H9 (cell line): ENCODE measurements around the gene IQSEC1. TPM values are rescaled to one million over a fixed set of nuclear protein-coding genes. Genes with fewer than 3 reads are reported as not detected.

Source experiments
- DNase-seq: peaks from one replicate; pipeline ENCODE4 v3.0.0-alpha.2; 2017
- H2AFZ ChIP-seq: one replicate; pipeline ENCODE4 v1.6.1; 2013; ENCODE audit warnings: mild to moderate bottlenecking, low read length, control low read depth, moderate library complexity
- H2AK5ac ChIP-seq: 2 replicates; pipeline ENCODE4 v1.6.1; 2013; ENCODE audit warnings: low read length, control low read depth, mixed read lengths; ENCODE audit not compliant: insufficient read length
- H2BK120ac ChIP-seq: one replicate; pipeline ENCODE4 v1.6.1; 2013; ENCODE audit warnings: low read depth, mild to moderate bottlenecking, low read length, control low read depth, inconsistent platforms; ENCODE audit not compliant: poor library complexity, severe bottlenecking
- H2BK12ac ChIP-seq: 2 replicates; pipeline ENCODE4 v1.6.1; 2013; ENCODE audit warnings: low read length, control low read depth, mixed read lengths, low read depth; ENCODE audit not compliant: insufficient read length
- H2BK15ac ChIP-seq: 2 replicates; pipeline ENCODE4 v1.6.1; 2013; ENCODE audit warnings: low read depth, low read length, control low read depth
- H2BK20ac ChIP-seq: one replicate; pipeline ENCODE4 v1.6.1; 2013; ENCODE audit warnings: low read depth, mild to moderate bottlenecking, low read length, control low read depth, inconsistent platforms; ENCODE audit not compliant: poor library complexity, severe bottlenecking
- H2BK5ac ChIP-seq: 2 replicates; pipeline ENCODE4 v1.6.1; 2013; ENCODE audit warnings: low read length, control low read depth, mixed read lengths; ENCODE audit not compliant: insufficient read length
- H3K14ac ChIP-seq: 2 replicates; pipeline ENCODE4 v1.6.1; 2013; ENCODE audit warnings: low read length, control low read depth; ENCODE audit not compliant: insufficient read depth
- H3K18ac ChIP-seq: 2 replicates; pipeline ENCODE4 v1.6.1; 2013; ENCODE audit warnings: low read depth, mild to moderate bottlenecking, mixed read lengths, low read length, control low read depth; ENCODE audit not compliant: insufficient read length
- H3K23ac ChIP-seq: 2 replicates; pipeline ENCODE4 v1.6.1; 2013; ENCODE audit warnings: low read length, control low read depth, mixed read lengths, low read depth; ENCODE audit not compliant: insufficient read length
- H3K23me2 ChIP-seq: 2 replicates; pipeline ENCODE4 v1.6.1; 2013; ENCODE audit warnings: low read depth, mild to moderate bottlenecking, mixed read lengths, low read length, control low read depth; ENCODE audit not compliant: insufficient read length, poor library complexity, severe bottlenecking
- H3K27ac ChIP-seq: 2 replicates; pipeline ENCODE4 v1.5.1; 2013; ENCODE audit warnings: low read length, control low read depth, mixed read lengths, low read depth; ENCODE audit not compliant: insufficient read length
- H3K27me3 ChIP-seq: 2 replicates; pipeline ENCODE4 v1.6.1; 2013; ENCODE audit warnings: low read length, control low read depth, inconsistent platforms; ENCODE audit not compliant: insufficient read depth
- H3K4ac ChIP-seq: 2 replicates; pipeline ENCODE4 v1.6.1; 2013; ENCODE audit warnings: low read depth, mild to moderate bottlenecking, control low read depth, inconsistent platforms, low read length, moderate library complexity
- H3K4me1 ChIP-seq: 2 replicates; pipeline ENCODE4 v1.6.1; 2013; ENCODE audit warnings: low read length, control low read depth, inconsistent platforms; ENCODE audit not compliant: insufficient read depth
- H3K4me2 ChIP-seq: 2 replicates; pipeline ENCODE4 v1.6.1; 2013; ENCODE audit warnings: low read length, control low read depth, mixed read lengths; ENCODE audit not compliant: insufficient read length, insufficient read depth
- H3K56ac ChIP-seq: 2 replicates; pipeline ENCODE4 v1.6.1; 2013; ENCODE audit warnings: low read depth, mild to moderate bottlenecking, mixed read lengths, low read length, control low read depth; ENCODE audit not compliant: insufficient read length
- H3K79me1 ChIP-seq: 2 replicates; pipeline ENCODE4 v1.6.1; 2013; ENCODE audit warnings: low read depth, mild to moderate bottlenecking, moderate library complexity, low read length, control low read depth, inconsistent platforms; ENCODE audit not compliant: insufficient read depth, poor library complexity, severe bottlenecking
- H3K79me2 ChIP-seq: 2 replicates; pipeline ENCODE4 v1.6.1; 2013; ENCODE audit warnings: low read length, control low read depth, inconsistent platforms; ENCODE audit not compliant: insufficient read depth
- H3K9ac ChIP-seq: 2 replicates; pipeline ENCODE4 v1.6.1; 2013; ENCODE audit warnings: low read length, control low read depth, mixed read lengths; ENCODE audit not compliant: insufficient read length; ENCODE audit errors: extremely low read depth
- H3K9me3 ChIP-seq: one replicate; pipeline ENCODE4 v1.6.1; 2013; ENCODE audit warnings: low read depth, low read length, inconsistent platforms; ENCODE audit not compliant: control insufficient read depth
- H3T11ph ChIP-seq: one replicate; pipeline ENCODE4 v1.6.1; 2013; ENCODE audit warnings: mild to moderate bottlenecking, low read length, control low read depth, inconsistent platforms
- H4K20me1 ChIP-seq: one replicate; pipeline ENCODE4 v1.6.1; 2013; ENCODE audit not compliant: control insufficient read depth, insufficient read length, insufficient read depth
- H4K5ac ChIP-seq: 2 replicates; pipeline ENCODE4 v1.6.1; 2013; ENCODE audit warnings: low read depth, mild to moderate bottlenecking, mixed read lengths, low read length, control low read depth; ENCODE audit not compliant: insufficient read length
- H4K8ac ChIP-seq: replicated peaks from 2 replicates; pipeline ENCODE4 v1.6.1; 2013; ENCODE audit warnings: low read length, control low read depth, mixed read lengths, low read depth; ENCODE audit not compliant: insufficient read length
- H4K91ac ChIP-seq: 2 replicates; pipeline ENCODE4 v1.6.1; 2013; ENCODE audit warnings: low read depth, mild to moderate bottlenecking, moderate library complexity, mixed read lengths, low read length, control low read depth; ENCODE audit not compliant: insufficient read length
- H3K27ac Mint-ChIP-seq, 3 experiments: 2 replicates in 2 of 3; 3 replicates in 1 of 3; pipeline ENCODE4 v1.8.0; 2020 to 2021; ENCODE audit warnings: mixed read lengths in 3 of 3, mild to moderate bottlenecking in 1 of 3, moderate library complexity in 1 of 3
- H3K27me3 Mint-ChIP-seq: 2 replicates; pipeline ENCODE4 v1.8.0; 2021; ENCODE audit warnings: low read depth, mild to moderate bottlenecking, moderate library complexity, mixed read lengths
- H3K36me3 Mint-ChIP-seq, 3 experiments: 2 replicates in 2 of 3; 3 replicates in 1 of 3; pipeline ENCODE4 v1.8.0; 2020 to 2021; ENCODE audit warnings: low read depth in 3 of 3, mixed read lengths in 3 of 3; ENCODE audit not compliant: insufficient read depth in 1 of 3
- H3K4me1 Mint-ChIP-seq, 2 experiments: 2 replicates each; pipeline ENCODE4 v1.8.0; 2020; ENCODE audit warnings: mixed read lengths in 2 of 2
- H3K4me3 Mint-ChIP-seq, 2 experiments: 2 replicates in 1 of 2; 3 replicates in 1 of 2; pipeline ENCODE4 v1.8.0; 2020 to 2021; ENCODE audit warnings: mild to moderate bottlenecking in 2 of 2, mixed read lengths in 2 of 2, moderate library complexity in 1 of 2
- H3K9me3 Mint-ChIP-seq, 2 experiments: 2 replicates in 1 of 2; 3 replicates in 1 of 2; pipeline ENCODE4 v1.8.0; 2020; ENCODE audit warnings: mild to moderate bottlenecking in 2 of 2, mixed read lengths in 2 of 2, moderate library complexity in 1 of 2
- WGBS: extraction: QIAGEN DNeasy Blood & Tissue Kit; methylation state at CpG from one replicate; pipeline ENCODE4 v1.1.7; 2013; ENCODE audit warnings: missing lambda C conversion rate, low lambda C conversion rate, mixed read lengths; ENCODE audit not compliant: insufficient read length; ENCODE audit errors: extremely low coverage; 5-methylcytosine and 5-hydroxymethylcytosine counted together
- total RNA-seq: library from RNA; stranded (reverse); gene quantifications from 2 replicates; pipeline ENCODE4 v1.2.1, GENCODE V29; 2021
- TF ChIP-seq, protein P1 (sequence below): fragments of 200-600 bp; sonication (generic); conservative IDR thresholded peaks from 3 replicates; pipeline ENCODE4 v1.8.0; 2021; ENCODE audit warnings: antibody characterized with exemption, mild to moderate bottlenecking

Gene IQSEC1
- total RNA-seq, 1 experiment from 2014 or later = 19.1 TPM

DNA sequence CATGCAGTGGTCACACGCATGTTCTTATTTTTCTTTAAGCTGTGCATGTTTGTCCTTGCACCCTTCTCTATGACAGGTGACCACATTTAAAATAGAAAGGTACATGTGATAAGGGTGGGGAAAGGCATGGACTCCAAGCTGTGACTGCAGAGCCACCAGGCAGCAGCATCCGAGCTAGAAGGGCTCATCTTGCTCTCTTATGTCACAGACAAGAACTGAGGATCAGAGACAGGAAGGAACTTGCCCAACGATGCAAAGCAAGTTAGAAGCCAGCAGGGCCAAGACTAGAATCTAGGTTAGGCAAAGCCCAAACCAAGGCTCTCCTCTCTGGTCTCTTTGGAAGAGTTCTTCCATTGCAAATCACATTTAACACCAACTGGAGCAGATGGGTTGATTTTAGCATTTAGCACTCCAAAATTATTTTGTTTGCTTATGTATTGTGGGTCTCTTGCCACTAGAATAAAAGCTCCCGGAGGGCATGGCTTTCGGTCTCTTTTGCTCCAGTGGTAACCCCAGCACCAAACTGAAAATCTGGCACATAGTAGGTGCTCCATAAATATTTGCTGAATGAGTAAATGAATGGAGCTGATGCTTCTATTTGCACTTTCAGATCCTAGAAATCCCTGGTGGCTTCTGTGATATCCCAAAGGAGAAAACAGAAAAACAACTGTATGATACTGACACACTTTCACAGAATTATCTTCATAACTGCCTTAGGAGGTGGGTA, 84.3 kb downstream of the IQSEC1 start:
- H3K56ac ChIP-seq = no peak overlapping the region
- peaks cover 8% of the 10 kb centered on the region for H3K23me2 ChIP-seq
- no peak overlapping the region for H4K91ac ChIP-seq
- no peak overlapping the region for H3K14ac ChIP-seq
- no peak overlapping the region for H3K18ac ChIP-seq
- Mint-ChIP-seq H3K4me3 (no peak overlapping the region), H3K9me3 (peaks cover 6 to 8% of the 10 kb centered on the region in 2 experiments; a peak in 3 of 5 replicates), H3K27me3 (peaks cover 38% of the 10 kb centered on the region), H3K4me1 (peaks cover 23 to 28% of the 10 kb centered on the region in 2 experiments), H3K36me3 (peaks cover 4 to 8% (median 4%) of the 10 kb centered on the region in 3 experiments; a peak in 6 of 7 replicates), H3K27ac (no peak overlapping the region)
- no peak overlapping the region for H2AFZ ChIP-seq
- H2BK15ac ChIP-seq = no peak overlapping the region
- H3K27ac ChIP-seq = no peak overlapping the region
- no peak overlapping the region for H2BK120ac ChIP-seq
- no peaks in the 10 kb centered on the region for H3K4me1 ChIP-seq
- no peak overlapping the region for H4K5ac ChIP-seq
- H2BK12ac ChIP-seq = no peak overlapping the region
- no peaks in the 10 kb centered on the region; the same call in 1 of the 2 replicates for H3K27me3 ChIP-seq
- H3T11ph ChIP-seq = no peak overlapping the region
- no peak overlapping the region for H2BK20ac ChIP-seq
- H3K9me3 ChIP-seq = no peaks in the 10 kb centered on the region
- no peak overlapping the region for H2AK5ac ChIP-seq
- H3K9ac ChIP-seq = no peak overlapping the region
- TF ChIP-seq, protein P1, sequence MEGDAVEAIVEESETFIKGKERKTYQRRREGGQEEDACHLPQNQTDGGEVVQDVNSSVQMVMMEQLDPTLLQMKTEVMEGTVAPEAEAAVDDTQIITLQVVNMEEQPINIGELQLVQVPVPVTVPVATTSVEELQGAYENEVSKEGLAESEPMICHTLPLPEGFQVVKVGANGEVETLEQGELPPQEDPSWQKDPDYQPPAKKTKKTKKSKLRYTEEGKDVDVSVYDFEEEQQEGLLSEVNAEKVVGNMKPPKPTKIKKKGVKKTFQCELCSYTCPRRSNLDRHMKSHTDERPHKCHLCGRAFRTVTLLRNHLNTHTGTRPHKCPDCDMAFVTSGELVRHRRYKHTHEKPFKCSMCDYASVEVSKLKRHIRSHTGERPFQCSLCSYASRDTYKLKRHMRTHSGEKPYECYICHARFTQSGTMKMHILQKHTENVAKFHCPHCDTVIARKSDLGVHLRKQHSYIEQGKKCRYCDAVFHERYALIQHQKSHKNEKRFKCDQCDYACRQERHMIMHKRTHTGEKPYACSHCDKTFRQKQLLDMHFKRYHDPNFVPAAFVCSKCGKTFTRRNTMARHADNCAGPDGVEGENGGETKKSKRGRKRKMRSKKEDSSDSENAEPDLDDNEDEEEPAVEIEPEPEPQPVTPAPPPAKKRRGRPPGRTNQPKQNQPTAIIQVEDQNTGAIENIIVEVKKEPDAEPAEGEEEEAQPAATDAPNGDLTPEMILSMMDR = no peak
- H2BK5ac ChIP-seq = no peak overlapping the region
- no peaks in the 10 kb centered on the region for H3K79me2 ChIP-seq
- no peak overlapping the region for H3K4me2 ChIP-seq
- no CpG with 5 or more reads among the region's 5 CpGs for WGBS
- H3K4ac ChIP-seq = no peak overlapping the region
- H4K20me1 ChIP-seq = no peaks in the 10 kb centered on the region
- H3K79me1 ChIP-seq = no peaks in the 10 kb centered on the region
- no peak overlapping the region for H4K8ac ChIP-seq
- H3K23ac ChIP-seq = no peak overlapping the region
- no peak for DNase-seq
